IMR-90 (cell line): ENCODE results near the gene MS4A15. TPM values are rescaled to one million over a fixed set of nuclear protein-coding genes. Genes with fewer than 3 reads are reported as not detected.

Experiments used
- ATAC-seq: fragments of 200-7000 bp; cut with Tn5 transposase; 2 replicates; pipeline ENCODE4 v1.9.1; 2020; ENCODE audit warnings: low read depth, mild to moderate bottlenecking, moderate library complexity
- BruUV-seq: library from RNA; stranded (reverse); fragments of 400-500 nt; replicated peaks from 2 replicates; lab custom pipeline; 2021; lab: Mats Ljungman, UMichigan
- CTCF ChIA-PET: fragments of 300-600 bp; formaldehyde crosslinking; extraction: SDS; loops from one replicate; lab custom pipeline; 2021; ENCODE audit warnings: antibody characterized with exemption; lab: Yijun Ruan, JAX
- POLR2A ChIA-PET: fragments of 300-600 bp; sonication (Branson Sonifier 250); formaldehyde crosslinking; loops from one replicate; lab custom pipeline; 2022; ENCODE audit warnings: antibody characterized with exemption; ENCODE audit not compliant: unreplicated experiment; lab: Charles Lee
- DNase-seq: peaks from one replicate; pipeline ENCODE4 v3.0.0; 2013
- H2AFZ ChIP-seq: replicated peaks from 2 replicates; pipeline ENCODE3; 2013; ENCODE audit warnings: low read length, mild to moderate bottlenecking; ENCODE audit not compliant: poor library complexity
- H2AK5ac ChIP-seq: 2 replicates; pipeline ENCODE4 v1.6.1; 2013; ENCODE audit warnings: low read depth, low read length, inconsistent platforms
- H2AK9ac ChIP-seq: replicated peaks from 2 replicates; pipeline ENCODE3; 2013; ENCODE audit warnings: mild to moderate bottlenecking, low read depth, low read length, moderate library complexity; ENCODE audit not compliant: poor library complexity
- H2BK120ac ChIP-seq: 2 replicates; pipeline ENCODE4 v1.6.1; 2013; ENCODE audit warnings: low read depth, low read length, inconsistent platforms
- H2BK15ac ChIP-seq: 3 replicates; pipeline ENCODE4 v1.6.1; 2013; ENCODE audit warnings: low read depth, low read length, inconsistent platforms
- H2BK20ac ChIP-seq: 2 replicates; pipeline ENCODE4 v1.6.1; 2013; ENCODE audit warnings: low read depth, mild to moderate bottlenecking, inconsistent platforms, low read length, moderate library complexity
- H2BK5ac ChIP-seq: 2 replicates; pipeline ENCODE4 v1.6.1; 2013; ENCODE audit warnings: mild to moderate bottlenecking, low read depth, low read length, inconsistent platforms; ENCODE audit not compliant: poor library complexity, severe bottlenecking
- H3K14ac ChIP-seq: replicated peaks from 2 replicates; pipeline ENCODE4 v1.6.1; 2013; ENCODE audit warnings: low read depth, low read length, inconsistent platforms
- H3K18ac ChIP-seq: 2 replicates; pipeline ENCODE4 v1.6.1; 2013; ENCODE audit warnings: low read depth, low read length, control low read depth
- H3K23ac ChIP-seq: 2 replicates; pipeline ENCODE4 v1.6.1; 2013; ENCODE audit warnings: low read depth, low read length, inconsistent platforms
- H3K27ac ChIP-seq: 2 replicates; pipeline ENCODE4 v1.5.1; 2013; ENCODE audit warnings: mild to moderate bottlenecking, control low read depth, low read length; ENCODE audit not compliant: insufficient read depth
- H3K27me3 ChIP-seq: 2 replicates; pipeline ENCODE4 v1.6.1; 2013; ENCODE audit warnings: low read length; ENCODE audit not compliant: control insufficient read depth, insufficient read depth
- H3K36me3 ChIP-seq: 2 replicates; pipeline ENCODE4 v1.6.1; 2013; ENCODE audit warnings: low read length, mixed read lengths; ENCODE audit not compliant: control insufficient read depth, insufficient read depth
- H3K4ac ChIP-seq: 2 replicates; pipeline ENCODE4 v1.6.1; 2013; ENCODE audit warnings: low read depth, low read length, inconsistent platforms
- H3K4me1 ChIP-seq: 2 replicates; pipeline ENCODE4 v1.6.1; 2013; ENCODE audit warnings: low read length, mixed read lengths; ENCODE audit not compliant: control insufficient read depth, insufficient read depth
- H3K4me2 ChIP-seq: 2 replicates; pipeline ENCODE4 v1.6.1; 2013; ENCODE audit warnings: low read depth, mild to moderate bottlenecking, control low read depth, low read length, moderate library complexity
- H3K4me3 ChIP-seq: 2 replicates; pipeline ENCODE4 v1.5.1; 2013; ENCODE audit warnings: low read depth, mild to moderate bottlenecking, control low read depth, low read length, moderate library complexity; ENCODE audit not compliant: insufficient read depth
- H3K56ac ChIP-seq: 2 replicates; pipeline ENCODE4 v1.6.1; 2013; ENCODE audit warnings: low read length, inconsistent platforms; ENCODE audit not compliant: insufficient read depth; ENCODE audit errors: extremely low read depth
- H3K79me1 ChIP-seq, 2 experiments: 2 replicates each; pipeline ENCODE4 v1.6.1; 2013; ENCODE audit warnings: low read length in 2 of 2, inconsistent platforms in 1 of 2, low read depth in 1 of 2
- H3K9ac ChIP-seq: 2 replicates; pipeline ENCODE4 v1.6.1; 2013; ENCODE audit warnings: low read depth, low read length, control low read depth
- H3K9me1 ChIP-seq: 2 replicates; pipeline ENCODE4 v1.6.1; 2013; ENCODE audit warnings: low read length, inconsistent platforms; ENCODE audit not compliant: insufficient read depth
- H3K9me3 ChIP-seq: 2 replicates; pipeline ENCODE4 v1.6.1; 2013; ENCODE audit warnings: low read length; ENCODE audit not compliant: control insufficient read depth, insufficient read depth
- H4K20me1 ChIP-seq: 2 replicates; pipeline ENCODE4 v1.6.1; 2013; ENCODE audit warnings: low read length, inconsistent platforms; ENCODE audit not compliant: insufficient read depth
- H4K5ac ChIP-seq: 2 replicates; pipeline ENCODE4 v1.6.1; 2013; ENCODE audit warnings: mild to moderate bottlenecking, low read depth, low read length, control low read depth
- H4K8ac ChIP-seq, 2 experiments: 2 replicates each; pipeline ENCODE4 v1.6.1; 2013; ENCODE audit warnings: low read depth in 2 of 2, low read length in 2 of 2, control low read depth in 1 of 2, inconsistent platforms in 1 of 2
- H4K91ac ChIP-seq: 2 replicates; pipeline ENCODE4 v1.6.1; 2013; ENCODE audit warnings: low read depth, low read length, inconsistent platforms; ENCODE audit not compliant: insufficient read depth
- BHLHE40 ChIP-seq: fragments of 150-350 bp; IDR thresholded peaks from 2 replicates; pipeline ENCODE4 v1.6.1; 2016; ENCODE audit warnings: mild to moderate bottlenecking, low read depth, low read length
- FOS ChIP-seq: fragments of 150-350 bp; IDR thresholded peaks from 2 replicates; pipeline ENCODE4 v1.6.1; 2016; ENCODE audit warnings: low read depth, low read length
- MAFK ChIP-seq: IDR thresholded peaks from 2 replicates; pipeline ENCODE4 v1.6.1; 2012; ENCODE audit warnings: low read depth, low read length, improper control_type of control experiment
- MXI1 ChIP-seq: IDR thresholded peaks from 2 replicates; pipeline ENCODE4 v1.6.1; 2012; ENCODE audit warnings: low read depth, mild to moderate bottlenecking, low read length, moderate library complexity, borderline replicate concordance
- POLR2A ChIP-seq: IDR thresholded peaks from 2 replicates; pipeline ENCODE4 v1.6.1; 2012; ENCODE audit warnings: mild to moderate bottlenecking, low read depth, low read length
- RCOR1 ChIP-seq: IDR thresholded peaks from 2 replicates; pipeline ENCODE4 v1.6.1; 2012; ENCODE audit warnings: mild to moderate bottlenecking, low read length, improper control_type of control experiment; ENCODE audit not compliant: insufficient replicate concordance
- SMC3 ChIP-seq: fragments of 150-350 bp; IDR thresholded peaks from 2 replicates; pipeline ENCODE4 v1.6.1; 2016; ENCODE audit warnings: low read depth, mild to moderate bottlenecking, antibody characterized with exemption, low read length, moderate library complexity
- WGBS, 2 experiments: methylation state at CpG; one replicate each; pipeline versions ENCODE4 v1.1.5 to v1.1.7; 2013; ENCODE audit warnings: missing lambda C conversion rate in 2 of 2; ENCODE audit not compliant: insufficient read length in 1 of 2; ENCODE audit errors: extremely low coverage in 2 of 2; 5-methylcytosine and 5-hydroxymethylcytosine counted together
- dilution Hi-C: fragments of 300-500 bp; cut with HindIII; formaldehyde crosslinking; loops from one replicate; pipeline ENCODE4 v1.14.3; 2018; ENCODE audit warnings: low sequenced_read_pairs; ENCODE audit not compliant: unreplicated experiment
- in situ Hi-C: fragments of 300-500 bp; cut with MboI; formaldehyde crosslinking; loops from 3 replicates; pipeline ENCODE4 v1.14.3; 2019; ENCODE audit warnings: low sequenced_read_pairs, inconsistent platforms, mixed read lengths
- intact Hi-C: fragments of 100-400 bp; cut with micrococcal nuclease; formaldehyde crosslinking; loops from 2 replicates; pipeline ENCODE4 v1.10.0; 2022
- polyA plus RNA-seq, 3 experiments: library from polyadenylated mRNA; depleted of rRNA; stranded (reverse); fragments of >200 nt; gene quantifications; 2 replicates each; pipeline ENCODE4 v1.2.3, GENCODE V29; 2012; ENCODE audit warnings: low replicate concordance in 1 of 3
- total RNA-seq: library from RNA; depleted of rRNA; stranded (reverse); fragments of >200 nt; gene quantifications from 2 replicates; pipeline ENCODE4 v1.2.3, GENCODE V29; 2012
- TF ChIP-seq, protein P1 (sequence below): fragments of 150-350 bp; IDR thresholded peaks from 2 replicates; pipeline ENCODE4 v1.6.1; 2017; ENCODE audit warnings: mild to moderate bottlenecking, antibody characterized with exemption, low read length, low read depth
- TF ChIP-seq, protein P2 (sequence below): fragments of 150-350 bp; IDR thresholded peaks from 2 replicates; pipeline ENCODE4 v1.6.1; 2016; ENCODE audit warnings: low read depth, mild to moderate bottlenecking, low read length, moderate library complexity, borderline replicate concordance

Gene MS4A15
- total and polyA plus RNA-seq, 2 of the 4 experiments (the other 2 are of a cell fraction): not detected

DNA sequence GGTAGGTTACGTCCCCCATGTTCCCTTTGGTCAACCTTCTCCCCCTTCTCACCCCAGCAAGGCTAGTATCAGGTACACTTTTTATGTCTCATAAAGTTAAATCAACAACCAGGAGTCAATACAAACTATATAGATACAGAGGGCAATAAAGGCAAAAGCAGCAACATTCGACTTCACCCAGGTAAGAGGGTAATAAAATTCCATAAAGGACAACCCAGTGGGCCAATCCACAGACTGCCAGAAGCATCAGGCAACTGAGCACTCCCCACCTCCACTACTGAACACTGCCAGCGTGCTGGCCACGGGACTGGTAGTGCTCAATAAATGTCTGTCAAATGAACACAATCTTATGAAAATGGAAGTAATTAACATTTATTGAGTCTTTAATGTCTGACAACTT is 37.3 kb upstream of the MS4A15 start:
- in situ Hi-C loops: no loop called here
- no peaks in the 10 kb centered on the region for H3K36me3 ChIP-seq
- no peak overlapping the region for H4K5ac ChIP-seq
- intact Hi-C loops: no loop called here
- no peak overlapping the region for H2AK9ac ChIP-seq
- H3K4me1 ChIP-seq: no peaks in the 10 kb centered on the region
- H2BK20ac ChIP-seq: no peak overlapping the region
- H3K9me3 ChIP-seq: no peaks in the 10 kb centered on the region
- H4K91ac ChIP-seq: no peak overlapping the region
- no peak overlapping the region for H2BK15ac ChIP-seq
- no peak overlapping the region for H3K27ac ChIP-seq
- no peaks in the 10 kb centered on the region for H4K20me1 ChIP-seq
- TF ChIP-seq, protein P1, sequence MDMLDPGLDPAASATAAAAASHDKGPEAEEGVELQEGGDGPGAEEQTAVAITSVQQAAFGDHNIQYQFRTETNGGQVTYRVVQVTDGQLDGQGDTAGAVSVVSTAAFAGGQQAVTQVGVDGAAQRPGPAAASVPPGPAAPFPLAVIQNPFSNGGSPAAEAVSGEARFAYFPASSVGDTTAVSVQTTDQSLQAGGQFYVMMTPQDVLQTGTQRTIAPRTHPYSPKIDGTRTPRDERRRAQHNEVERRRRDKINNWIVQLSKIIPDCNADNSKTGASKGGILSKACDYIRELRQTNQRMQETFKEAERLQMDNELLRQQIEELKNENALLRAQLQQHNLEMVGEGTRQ: no peak
- TF ChIP-seq, protein P2, sequence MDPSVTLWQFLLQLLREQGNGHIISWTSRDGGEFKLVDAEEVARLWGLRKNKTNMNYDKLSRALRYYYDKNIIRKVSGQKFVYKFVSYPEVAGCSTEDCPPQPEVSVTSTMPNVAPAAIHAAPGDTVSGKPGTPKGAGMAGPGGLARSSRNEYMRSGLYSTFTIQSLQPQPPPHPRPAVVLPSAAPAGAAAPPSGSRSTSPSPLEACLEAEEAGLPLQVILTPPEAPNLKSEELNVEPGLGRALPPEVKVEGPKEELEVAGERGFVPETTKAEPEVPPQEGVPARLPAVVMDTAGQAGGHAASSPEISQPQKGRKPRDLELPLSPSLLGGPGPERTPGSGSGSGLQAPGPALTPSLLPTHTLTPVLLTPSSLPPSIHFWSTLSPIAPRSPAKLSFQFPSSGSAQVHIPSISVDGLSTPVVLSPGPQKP: no peak
- TF ChIP-seq RCOR1: no peak
- TF ChIP-seq SMC3: no peak
- no peak for TF ChIP-seq FOS
- TF ChIP-seq MAFK: no peak
- TF ChIP-seq POLR2A: no peak
- no peak for TF ChIP-seq BHLHE40
- no peak for TF ChIP-seq MXI1
- H3K79me1 ChIP-seq: no peaks in the 10 kb centered on the region
- no peak overlapping the region for H4K8ac ChIP-seq
- no TSS peak for BruUV-seq
- H3K27me3 ChIP-seq: no peaks in the 10 kb centered on the region
- H3K23ac ChIP-seq: no peak overlapping the region
- H3K4me2 ChIP-seq: no peak overlapping the region
- no peak overlapping the region for H3K4me3 ChIP-seq
- no peak overlapping the region for H3K56ac ChIP-seq
- H3K4ac ChIP-seq: no peak overlapping the region
- no peak overlapping the region for H2BK5ac ChIP-seq
- H3K9me1 ChIP-seq: no peaks in the 10 kb centered on the region
- no peak overlapping the region for H2AK5ac ChIP-seq
- dilution Hi-C loops: no loop called here
- CTCF ChIA-PET: no interaction called here
- H3K18ac ChIP-seq: no peak overlapping the region
- no peak overlapping the region for H3K14ac ChIP-seq
- no peak for DNase-seq
- ATAC-seq: no peak
- H2BK120ac ChIP-seq: no peak overlapping the region
- no peak overlapping the region for H3K9ac ChIP-seq
- WGBS, 2 experiments: no CpG with 5 or more reads among the region's 4 CpGs
- POLR2A ChIA-PET: no interaction called here
- H2AFZ ChIP-seq: no peak overlapping the region
